GM19240 (cell line): Measurements from ENCODE around the gene LDLRAD4.

Experiments used
- DNase-seq: peaks from one replicate; pipeline ENCODE4 v3.0.0; 2011; ENCODE audit warnings: low spot score; ENCODE audit not compliant: insufficient read length

Gene LDLRAD4

GRCh38 chr18:13503836-13504235 is 285.3 kb downstream of the LDLRAD4 start:
- no peak for DNase-seq

GRCh38 chr18:13505780-13506345 is 287.3 kb downstream of the LDLRAD4 start:
- no peak for DNase-seq

- no peak for DNase-seq
These were observed 292.0 kb downstream of the LDLRAD4 start for GRCh38 chr18:13510594-13510993.

GRCh38 chr18:13511961-13512577 is 293.5 kb downstream of the LDLRAD4 start:
- no peak for DNase-seq

GRCh38 chr18:13513021-13513420 is 294.5 kb downstream of the LDLRAD4 start:
- no peak for DNase-seq

- DNase-seq = no peak
These were observed 294.9 kb downstream of the LDLRAD4 start for GRCh38 chr18:13513481-13513880.

GRCh38 chr18:13514558-13514957 is 296.0 kb downstream of the LDLRAD4 start:
- DNase-seq = no peak

GRCh38 chr18:13516855-13517254 is 298.3 kb downstream of the LDLRAD4 start:
- no peak for DNase-seq

- no peak for DNase-seq
These were observed 298.8 kb downstream of the LDLRAD4 start for GRCh38 chr18:13517369-13517768.

GRCh38 chr18:13518382-13518781 is 299.8 kb downstream of the LDLRAD4 start:
- DNase-seq = no peak

GRCh38 chr18:13520306-13520705 is 301.7 kb downstream of the LDLRAD4 start:
- DNase-seq = no peak

GRCh38 chr18:13520741-13521140 is 302.2 kb downstream of the LDLRAD4 start:
- no peak for DNase-seq

GRCh38 chr18:13521418-13521817 is 302.9 kb downstream of the LDLRAD4 start:
- no peak for DNase-seq

- no peak for DNase-seq
These were observed 303.7 kb downstream of the LDLRAD4 start for GRCh38 chr18:13522256-13522655.

GRCh38 chr18:13522861-13523660 is 304.5 kb downstream of the LDLRAD4 start:
- no peak for DNase-seq

GRCh38 chr18:13524054-13524453 is 305.5 kb downstream of the LDLRAD4 start:
- DNase-seq = no peak

GRCh38 chr18:13524811-13525210 is 306.3 kb downstream of the LDLRAD4 start:
- no peak for DNase-seq

- no peak for DNase-seq
These were observed 306.9 kb downstream of the LDLRAD4 start for GRCh38 chr18:13525381-13526029.

GRCh38 chr18:13526519-13526918 is 308.0 kb downstream of the LDLRAD4 start:
- no peak for DNase-seq

GRCh38 chr18:13527256-13527655 is 308.7 kb downstream of the LDLRAD4 start:
- DNase-seq = no peak

GRCh38 chr18:13527730-13528129 is 309.2 kb downstream of the LDLRAD4 start:
- DNase-seq = no peak

- no peak for DNase-seq
These were observed 310.3 kb downstream of the LDLRAD4 start for GRCh38 chr18:13528739-13529392.
